Neuronal stem cell (in vitro differentiated cells): ENCODE data around the gene POLR2I.

Experiments
- DNase-seq: peaks from one replicate; pipeline ENCODE4 v3.0.0-alpha.2; 2013; ENCODE audit warnings: low spot score
- H2AFZ ChIP-seq: one replicate; pipeline ENCODE4 v1.6.1; 2013; ENCODE audit warnings: mild to moderate bottlenecking, low read length, inconsistent platforms
- H2AK5ac ChIP-seq: 2 replicates; pipeline ENCODE4 v1.6.1; 2013; ENCODE audit warnings: low read depth, mild to moderate bottlenecking, inconsistent platforms, low read length, moderate library complexity, mixed read lengths
- H2BK120ac ChIP-seq: 2 replicates; pipeline ENCODE4 v1.6.1; 2013; ENCODE audit warnings: low read depth, mild to moderate bottlenecking, inconsistent platforms, low read length, moderate library complexity, mixed read lengths
- H2BK12ac ChIP-seq: one replicate; pipeline ENCODE4 v1.6.1; 2013; ENCODE audit warnings: low read length, inconsistent platforms
- H2BK15ac ChIP-seq: 2 replicates; pipeline ENCODE4 v1.6.1; 2013; ENCODE audit warnings: mild to moderate bottlenecking, low read length, inconsistent platforms, mixed read lengths
- H2BK5ac ChIP-seq: one replicate; pipeline ENCODE4 v1.6.1; 2013; ENCODE audit warnings: inconsistent platforms, mild to moderate bottlenecking, low read length, moderate library complexity
- H3K14ac ChIP-seq: one replicate; pipeline ENCODE4 v1.6.1; 2013; ENCODE audit warnings: low read length, inconsistent platforms
- H3K18ac ChIP-seq: 2 replicates; pipeline ENCODE4 v1.6.1; 2013; ENCODE audit warnings: low read length, inconsistent platforms
- H3K23ac ChIP-seq: 2 replicates; pipeline ENCODE4 v1.6.1; 2013; ENCODE audit warnings: low read depth, mild to moderate bottlenecking, mixed read lengths, low read length, inconsistent platforms; ENCODE audit not compliant: poor library complexity
- H3K27ac ChIP-seq: replicated peaks from 3 replicates; pipeline ENCODE4 v1.5.1; 2013; ENCODE audit warnings: low read length, inconsistent platforms
- H3K27me3 ChIP-seq, 3 experiments: 2 replicates each; pipeline ENCODE4 v1.6.1; 2013; ENCODE audit warnings: low read length in 3 of 3, mild to moderate bottlenecking in 2 of 3, inconsistent platforms in 1 of 3, low read depth in 1 of 3, mixed read lengths in 1 of 3, moderate library complexity in 1 of 3; ENCODE audit not compliant: control insufficient read depth in 3 of 3, insufficient read depth in 3 of 3
- H3K36me3 ChIP-seq, 2 donors: replicated peaks in 1 of 2; 2 replicates each; pipeline ENCODE4 v1.6.1; 2013; ENCODE audit warnings: low read length in 2 of 2; ENCODE audit not compliant: control insufficient read depth in 2 of 2, insufficient read depth in 2 of 2
- H3K4ac ChIP-seq: 2 replicates; pipeline ENCODE4 v1.6.1; 2013; ENCODE audit warnings: inconsistent platforms, mild to moderate bottlenecking, low read length, moderate library complexity
- H3K4me1 ChIP-seq, 2 donors: 1 replicate in 1 of 2; 2 replicates in 1 of 2; pipeline ENCODE4 v1.6.1; 2013; ENCODE audit warnings: low read length in 2 of 2, low read depth in 1 of 2; ENCODE audit not compliant: control insufficient read depth in 2 of 2, insufficient read depth in 1 of 2
- H3K4me2 ChIP-seq: one replicate; pipeline ENCODE4 v1.6.1; 2013; ENCODE audit warnings: mild to moderate bottlenecking, low read length, inconsistent platforms; ENCODE audit not compliant: insufficient read depth, poor library complexity, severe bottlenecking
- H3K4me3 ChIP-seq, 2 donors: 2 replicates each; pipeline ENCODE4 v1.5.1; 2013; ENCODE audit warnings: low read length in 2 of 2, mild to moderate bottlenecking in 2 of 2, inconsistent platforms in 1 of 2, moderate library complexity in 1 of 2
- H3K79me1 ChIP-seq: one replicate; pipeline ENCODE4 v1.6.1; 2013; ENCODE audit warnings: low read depth, mild to moderate bottlenecking, inconsistent platforms, low read length, moderate library complexity
- H3K9ac ChIP-seq: one replicate; pipeline ENCODE4 v1.6.1; 2013; ENCODE audit warnings: mild to moderate bottlenecking, low read depth, low read length, inconsistent platforms; ENCODE audit not compliant: poor library complexity
- H3K9me3 ChIP-seq, 2 donors: replicated peaks in 1 of 2; 2 replicates each; pipeline versions ENCODE3 to v1.6.1; 2013; ENCODE audit warnings: low read length in 2 of 2, mild to moderate bottlenecking in 2 of 2, inconsistent platforms in 1 of 2, low read depth in 1 of 2, mixed read lengths in 1 of 2, moderate library complexity in 1 of 2; ENCODE audit not compliant: control insufficient read depth in 2 of 2, insufficient read depth in 1 of 2
- H4K8ac ChIP-seq: one replicate; pipeline ENCODE4 v1.6.1; 2013; ENCODE audit warnings: low read depth, mild to moderate bottlenecking, inconsistent platforms, low read length, moderate library complexity
- H4K91ac ChIP-seq: one replicate; pipeline ENCODE4 v1.6.1; 2013; ENCODE audit warnings: low read length, low read depth, mild to moderate bottlenecking, inconsistent platforms; ENCODE audit not compliant: poor library complexity
- WGBS, 2 donors: extraction: QIAGEN DNeasy Blood & Tissue Kit; methylation state at CpG; one replicate each; pipeline ENCODE4 v1.1.7; 2013; ENCODE audit warnings: missing lambda C conversion rate in 2 of 2, mixed read lengths in 1 of 2; ENCODE audit not compliant: insufficient read length in 2 of 2, insufficient replicate concordance in 1 of 2; ENCODE audit errors: extremely low coverage in 2 of 2; 5-methylcytosine and 5-hydroxymethylcytosine counted together

Gene POLR2I

GRCh38 chr19:36092566-36092965 lies 22.1 kb downstream of the POLR2I start:
- H2BK120ac ChIP-seq = peak overlapping the region; percentile 27
- no peak overlapping the region for H3K4ac ChIP-seq
- H3K14ac ChIP-seq = no peak overlapping the region
- WGBS, 2 donors = no CpG with 5 or more reads among the region's 7 CpGs
- H4K8ac ChIP-seq = no peak overlapping the region
- H4K91ac ChIP-seq = no peak overlapping the region
- peak overlapping the region in 1 of 2 donors; percentile 26 for H3K4me3 ChIP-seq
- no peaks in the 10 kb centered on the region for H3K9me3 ChIP-seq
- peaks cover 0 to 8% of the 10 kb centered on the region in 2 donors for H3K4me1 ChIP-seq
- no peaks in the 10 kb centered on the region for H3K27me3 ChIP-seq
- H2BK15ac ChIP-seq = no peak overlapping the region
- H3K18ac ChIP-seq = peak overlapping the region; percentile 9
- H2AK5ac ChIP-seq = no peak overlapping the region
- H3K23ac ChIP-seq = no peak overlapping the region
- H3K36me3 ChIP-seq = peaks cover 50 to 94% of the 10 kb centered on the region in 2 donors
- no peak overlapping the region for H3K27ac ChIP-seq
- H2BK12ac ChIP-seq = no peak overlapping the region
- no peak for DNase-seq
- no peak overlapping the region for H3K4me2 ChIP-seq
- no peak overlapping the region for H2AFZ ChIP-seq
- no peaks in the 10 kb centered on the region for H3K79me1 ChIP-seq
- no peak overlapping the region for H3K9ac ChIP-seq
- no peak overlapping the region for H2BK5ac ChIP-seq

- peaks cover 0 to 2% of the 10 kb centered on the region in 2 donors for H3K9me3 ChIP-seq
- no peak overlapping the region for H4K8ac ChIP-seq
- no peak overlapping the region for H3K23ac ChIP-seq
- no peak overlapping the region for H3K4me2 ChIP-seq
- H3K4me1 ChIP-seq = no peaks in the 10 kb centered on the region
- DNase-seq = no peak
- H3K27ac ChIP-seq = no peak overlapping the region
- no CpG with 5 or more reads among the region's 13 CpGs for WGBS, 2 donors
- no peak overlapping the region for H2AK5ac ChIP-seq
- H3K4ac ChIP-seq = no peak overlapping the region
- no peak overlapping the region for H3K9ac ChIP-seq
- H3K27me3 ChIP-seq = no peaks in the 10 kb centered on the region
- no peak overlapping the region for H2BK5ac ChIP-seq
- H2BK15ac ChIP-seq = no peak overlapping the region
- H3K14ac ChIP-seq = no peak overlapping the region
- H3K79me1 ChIP-seq = no peaks in the 10 kb centered on the region
- no peak overlapping the region for H4K91ac ChIP-seq
- H3K18ac ChIP-seq = no peak overlapping the region
- H3K36me3 ChIP-seq = peaks cover 54 to 94% of the 10 kb centered on the region in 2 donors
- no peak overlapping the region for H2BK120ac ChIP-seq
- H2BK12ac ChIP-seq = no peak overlapping the region
- H3K4me3 ChIP-seq = no peak overlapping the region
- no peak overlapping the region for H2AFZ ChIP-seq
These were observed 23.6 kb downstream of the POLR2I start for GRCh38 chr19:36090910-36091695.

GRCh38 chr19:36089847-36090246 lies 24.8 kb downstream of the POLR2I start:
- H3K4me1 ChIP-seq = no peaks in the 10 kb centered on the region
- H3K9ac ChIP-seq = no peak overlapping the region
- H3K27ac ChIP-seq = no peak overlapping the region
- H2BK15ac ChIP-seq = no peak overlapping the region
- H3K23ac ChIP-seq = no peak overlapping the region
- DNase-seq = no peak
- peaks cover 54 to 93% of the 10 kb centered on the region in 2 donors for H3K36me3 ChIP-seq
- H4K91ac ChIP-seq = no peak overlapping the region
- H2AFZ ChIP-seq = no peak overlapping the region
- no peak overlapping the region for H3K4ac ChIP-seq
- no peak overlapping the region for H3K4me2 ChIP-seq
- H3K18ac ChIP-seq = no peak overlapping the region
- no peaks in the 10 kb centered on the region for H3K79me1 ChIP-seq
- peaks cover 0 to 2% of the 10 kb centered on the region in 2 donors for H3K9me3 ChIP-seq
- H2AK5ac ChIP-seq = no peak overlapping the region
- no peak overlapping the region for H3K4me3 ChIP-seq
- H2BK5ac ChIP-seq = no peak overlapping the region
- no peaks in the 10 kb centered on the region for H3K27me3 ChIP-seq
- WGBS, 2 donors = no CpG with 5 or more reads among the region's 5 CpGs
- no peak overlapping the region for H4K8ac ChIP-seq
- H3K14ac ChIP-seq = no peak overlapping the region
- H2BK120ac ChIP-seq = no peak overlapping the region
- H2BK12ac ChIP-seq = no peak overlapping the region

- Histone ChIP-seq H3K4ac (no peak overlapping the region), H2AFZ (no peak overlapping the region), H3K9ac (no peak overlapping the region), H3K27ac (no peak overlapping the region), H4K91ac (no peak overlapping the region), H3K27me3 (no peaks in the 10 kb centered on the region), H2BK12ac (no peak overlapping the region), H2BK120ac (peak overlapping the region; percentile 69), H3K14ac (no peak overlapping the region), H4K8ac (no peak overlapping the region), H3K4me3 (no peak overlapping the region), H3K4me1 (no peaks in the 10 kb centered on the region), H3K4me2 (no peak overlapping the region), H3K9me3 (peaks cover 0 to 2% of the 10 kb centered on the region in 2 donors), H3K18ac (peak overlapping the region; percentile 16), H3K79me1 (peaks cover 3% of the 10 kb centered on the region), H2BK15ac (no peak overlapping the region), H3K36me3 (peaks cover 70 to 95% of the 10 kb centered on the region in 2 donors), H2AK5ac (no peak overlapping the region), H3K23ac (no peak overlapping the region), H2BK5ac (no peak overlapping the region)
- no CpG with 5 or more reads among the region's 9 CpGs for WGBS, 2 donors
- DNase-seq = no peak
These were observed 28.3 kb downstream of the POLR2I start for GRCh38 chr19:36086326-36086725.
